SK-N-SH treated with all-trans-retinoic acid at 6 μM for 48 hours (cell line): ENCODE measurements around the gene PRKG1.

Source experiments
- CREB5 ChIP-seq: fragments of 250-450 bp; sonication (Bioruptor Pico); IDR thresholded peaks from 2 replicates; pipeline ENCODE4 v1.5.1; 2020; ENCODE audit warnings: low read depth, mild to moderate bottlenecking, moderate library complexity
- CSDC2 ChIP-seq: fragments of 250-450 bp; sonication (Bioruptor Pico); IDR thresholded peaks from 2 replicates; pipeline ENCODE4 v1.5.0; 2020; ENCODE audit warnings: mild to moderate bottlenecking, moderate library complexity
- CSRNP3 ChIP-seq: fragments of 250-450 bp; sonication (Bioruptor Pico); IDR thresholded peaks from 2 replicates; pipeline ENCODE4 v1.5.1; 2021; ENCODE audit warnings: mild to moderate bottlenecking, moderate library complexity
- GLIS3 ChIP-seq: fragments of 250-450 bp; sonication (Bioruptor Pico); IDR thresholded peaks from 2 replicates; pipeline ENCODE4 v1.5.0; 2020; ENCODE audit warnings: mild to moderate bottlenecking, moderate library complexity
- ISL1 ChIP-seq: fragments of 250-450 bp; sonication (Bioruptor Pico); IDR thresholded peaks from 2 replicates; pipeline ENCODE4 v2.1.2; 2022; ENCODE audit warnings: mild to moderate bottlenecking, moderate library complexity
- POU6F1 ChIP-seq: fragments of 250-450 bp; sonication (Bioruptor Pico); IDR thresholded peaks from 2 replicates; pipeline ENCODE4 v1.8.0; 2021; ENCODE audit warnings: low read depth, mild to moderate bottlenecking, moderate library complexity, borderline replicate concordance
- RARB ChIP-seq: fragments of 250-450 bp; sonication (Bioruptor Pico); IDR thresholded peaks from 2 replicates; pipeline ENCODE4 v1.8.0; 2021; ENCODE audit warnings: mild to moderate bottlenecking, moderate library complexity
- SNAI2 ChIP-seq: fragments of 250-450 bp; sonication (Bioruptor Pico); IDR thresholded peaks from 2 replicates; pipeline ENCODE4 v1.5.0; 2020; ENCODE audit warnings: mild to moderate bottlenecking, moderate library complexity
- TOX ChIP-seq: fragments of 250-450 bp; sonication (Bioruptor Pico); IDR thresholded peaks from 2 replicates; pipeline ENCODE4 v1.8.0; 2021; ENCODE audit warnings: mild to moderate bottlenecking, moderate library complexity, borderline replicate concordance
- ZFP3 ChIP-seq: fragments of 250-450 bp; sonication (Bioruptor Pico); IDR thresholded peaks from 2 replicates; pipeline ENCODE4 v1.5.0; 2020; ENCODE audit warnings: mild to moderate bottlenecking, moderate library complexity
- ZFP30 ChIP-seq: fragments of 450-650 bp; formaldehyde crosslinking; IDR thresholded peaks from 2 replicates; pipeline ENCODE4 v1.5.0; 2022; ENCODE audit warnings: mild to moderate bottlenecking, moderate library complexity
- ZNF70 ChIP-seq: fragments of 450-650 bp; formaldehyde crosslinking; IDR thresholded peaks from 2 replicates; pipeline ENCODE4 v1.5.0; 2020; ENCODE audit warnings: mild to moderate bottlenecking, moderate library complexity
- TF ChIP-seq, protein P1 (sequence below): fragments of 250-450 bp; sonication (Bioruptor Pico); IDR thresholded peaks from 2 replicates; pipeline ENCODE4 v1.8.0; 2020; ENCODE audit warnings: mild to moderate bottlenecking, moderate library complexity, borderline replicate concordance

GRCh38 chr10:51821745-51822144 is 747.5 kb downstream of the PRKG1 start:
- TF ChIP-seq ZFP3 (CRISPR knock-in tag) (no peak), CSRNP3 (CRISPR knock-in tag) (no peak), ISL1 (CRISPR knock-in tag) (no peak), CSDC2 (CRISPR knock-in tag) (no peak), ZFP30 (CRISPR knock-in tag) (no peak), GLIS3 (CRISPR knock-in tag) (no peak), CREB5 (CRISPR knock-in tag) (no peak), TOX (CRISPR knock-in tag) (no peak), SNAI2 (CRISPR knock-in tag) (no peak), ZNF70 (CRISPR knock-in tag) (no peak), RARB (CRISPR knock-in tag) (no peak), POU6F1 (no peak)
- TF ChIP-seq, protein P1, sequence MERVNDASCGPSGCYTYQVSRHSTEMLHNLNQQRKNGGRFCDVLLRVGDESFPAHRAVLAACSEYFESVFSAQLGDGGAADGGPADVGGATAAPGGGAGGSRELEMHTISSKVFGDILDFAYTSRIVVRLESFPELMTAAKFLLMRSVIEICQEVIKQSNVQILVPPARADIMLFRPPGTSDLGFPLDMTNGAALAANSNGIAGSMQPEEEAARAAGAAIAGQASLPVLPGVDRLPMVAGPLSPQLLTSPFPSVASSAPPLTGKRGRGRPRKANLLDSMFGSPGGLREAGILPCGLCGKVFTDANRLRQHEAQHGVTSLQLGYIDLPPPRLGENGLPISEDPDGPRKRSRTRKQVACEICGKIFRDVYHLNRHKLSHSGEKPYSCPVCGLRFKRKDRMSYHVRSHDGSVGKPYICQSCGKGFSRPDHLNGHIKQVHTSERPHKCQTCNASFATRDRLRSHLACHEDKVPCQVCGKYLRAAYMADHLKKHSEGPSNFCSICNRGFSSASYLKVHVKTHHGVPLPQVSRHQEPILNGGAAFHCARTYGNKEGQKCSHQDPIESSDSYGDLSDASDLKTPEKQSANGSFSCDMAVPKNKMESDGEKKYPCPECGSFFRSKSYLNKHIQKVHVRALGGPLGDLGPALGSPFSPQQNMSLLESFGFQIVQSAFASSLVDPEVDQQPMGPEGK: no peak
